Osteoblast (primary cell): ENCODE measurements around the gene EXOSC2. TPM values are rescaled to one million over a fixed set of nuclear protein-coding genes. Genes with fewer than 3 reads are reported as not detected.

Experiments used
- DNase-seq: peaks from one replicate; pipeline ENCODE4 v3.0.0; 2011; ENCODE audit warnings: low spot score, mixed read lengths; ENCODE audit not compliant: insufficient read length; ENCODE audit errors: missing footprints
- H2AFZ ChIP-seq: 2 replicates; pipeline ENCODE4 v1.6.0; 2011; ENCODE audit warnings: mild to moderate bottlenecking, low read length
- H3K27ac ChIP-seq: 2 replicates; pipeline ENCODE4 v1.5.1; 2011; ENCODE audit warnings: mild to moderate bottlenecking, low read depth, low read length, moderate library complexity
- H3K27me3 ChIP-seq: 2 replicates; pipeline ENCODE4 v1.6.0; 2012; ENCODE audit warnings: mild to moderate bottlenecking, control low read depth, inconsistent platforms, low read length, moderate library complexity; ENCODE audit not compliant: insufficient read depth
- H3K36me3 ChIP-seq: 2 replicates; pipeline ENCODE4 v1.5.1; 2011; ENCODE audit warnings: mild to moderate bottlenecking, low read length, control low read depth, moderate library complexity; ENCODE audit not compliant: insufficient read depth
- H3K4me1 ChIP-seq: 2 replicates; pipeline ENCODE4 v1.5.1; 2011; ENCODE audit warnings: mild to moderate bottlenecking, low read length, control low read depth, moderate library complexity; ENCODE audit not compliant: insufficient read depth
- H3K4me2 ChIP-seq: 2 replicates; pipeline ENCODE4 v1.6.0; 2011; ENCODE audit warnings: mild to moderate bottlenecking, low read length; ENCODE audit not compliant: insufficient read depth
- H3K4me3 ChIP-seq: fragments of 200-600 bp; sonication (generic); 3 replicates; pipeline ENCODE4 v1.5.1; 2012; ENCODE audit warnings: mild to moderate bottlenecking, low read length, inconsistent platforms; ENCODE audit not compliant: insufficient read depth
- H3K79me2 ChIP-seq: 2 replicates; pipeline ENCODE4 v1.6.0; 2012; ENCODE audit warnings: mild to moderate bottlenecking, low read length, control low read depth, inconsistent platforms; ENCODE audit not compliant: insufficient read depth
- H3K9me3 ChIP-seq: 2 replicates; pipeline ENCODE4 v1.5.1; 2011; ENCODE audit warnings: low read depth, low read length, control low read depth
- H4K20me1 ChIP-seq: 2 replicates; pipeline ENCODE4 v1.6.0; 2012; ENCODE audit warnings: mild to moderate bottlenecking, low read length, control low read depth; ENCODE audit not compliant: insufficient read depth
- CTCF ChIP-seq: IDR thresholded peaks from 2 replicates; pipeline ENCODE4 v1.5.1; 2011; ENCODE audit warnings: mild to moderate bottlenecking, low read depth, low read length, moderate library complexity; ENCODE audit errors: extremely low read depth
- total RNA-seq: library from RNA; depleted of rRNA; stranded (reverse); fragments of >200 nt; gene quantifications from 2 replicates; pipeline ENCODE4 v1.2.3, GENCODE V29; 2012

The EXOSC2 gene
- total RNA-seq, 1 donor, result 22.1 TPM

- Histone ChIP-seq H3K27ac (peak overlapping the region; percentile 25), H3K4me3 (no peak overlapping the region), H4K20me1 (no peaks in the 10 kb centered on the region), H3K79me2 (no peaks in the 10 kb centered on the region), H3K36me3 (peaks cover 19% of the 10 kb centered on the region), H3K4me1 (peaks cover 5% of the 10 kb centered on the region), H3K4me2 (no peak overlapping the region), H3K9me3 (no peaks in the 10 kb centered on the region), H2AFZ (no peak overlapping the region), H3K27me3 (no peaks in the 10 kb centered on the region)
- TF ChIP-seq CTCF, result peak; percentile 73
- DNase-seq, result peak; percentile 76
Measured at GRCh38 chr9:130707225-130707976, 13.8 kb downstream of the EXOSC2 start.

GRCh38 chr9:130710822-130711352 is 17.3 kb downstream of the EXOSC2 start:
- DNase-seq, result no peak
- H4K20me1 ChIP-seq, result peaks cover 14% of the 10 kb centered on the region
- peaks cover 9% of the 10 kb centered on the region for H3K4me1 ChIP-seq
- no peak overlapping the region for H3K27ac ChIP-seq
- no peak overlapping the region for H3K4me2 ChIP-seq
- peaks cover 30% of the 10 kb centered on the region for H3K79me2 ChIP-seq
- H3K36me3 ChIP-seq, result no peaks in the 10 kb centered on the region
- no peaks in the 10 kb centered on the region for H3K27me3 ChIP-seq
- H3K9me3 ChIP-seq, result no peaks in the 10 kb centered on the region
- no peak overlapping the region for H3K4me3 ChIP-seq
- TF ChIP-seq CTCF, result no peak
- no peak overlapping the region for H2AFZ ChIP-seq

- H3K4me1 ChIP-seq, result peaks cover 14% of the 10 kb centered on the region
- H3K27me3 ChIP-seq, result no peaks in the 10 kb centered on the region
- no peak overlapping the region for H3K27ac ChIP-seq
- H2AFZ ChIP-seq, result no peak overlapping the region
- no peak overlapping the region for H3K4me2 ChIP-seq
- no peak overlapping the region for H3K4me3 ChIP-seq
- peaks cover 17% of the 10 kb centered on the region for H4K20me1 ChIP-seq
- no peaks in the 10 kb centered on the region for H3K36me3 ChIP-seq
- no peak for DNase-seq
- peaks cover 36% of the 10 kb centered on the region for H3K79me2 ChIP-seq
- no peak for TF ChIP-seq CTCF
- H3K9me3 ChIP-seq, result no peaks in the 10 kb centered on the region
Measured at GRCh38 chr9:130711469-130711868, 17.9 kb downstream of the EXOSC2 start.

GRCh38 chr9:130712564-130713285 is 19.1 kb downstream of the EXOSC2 start:
- H3K9me3 ChIP-seq, result no peaks in the 10 kb centered on the region
- peaks cover 9% of the 10 kb centered on the region for H3K4me1 ChIP-seq
- no peaks in the 10 kb centered on the region for H3K27me3 ChIP-seq
- no peak for TF ChIP-seq CTCF
- H3K27ac ChIP-seq, result peak overlapping the region; percentile 94
- H3K4me2 ChIP-seq, result peak overlapping the region; percentile 97
- peak; percentile 99 for DNase-seq
- peak overlapping the region; percentile 92 for H3K4me3 ChIP-seq
- H2AFZ ChIP-seq, result peak overlapping the region; percentile 77
- H3K79me2 ChIP-seq, result peaks cover 48% of the 10 kb centered on the region
- H3K36me3 ChIP-seq, result no peaks in the 10 kb centered on the region
- peaks cover 26% of the 10 kb centered on the region for H4K20me1 ChIP-seq
